Testis (tissue), 2 donors: ENCODE measurements around the gene RAB27B.

Experiments
- CTCF ChIP-seq, 3 experiments: fragments of 450-650 bp in 2 of 3; fragments of 200-600 bp in 1 of 3; sonication (generic) in 1 of 3; IDR thresholded peaks; one replicate each; pipeline ENCODE4 v1.5.1; 2016 to 2019; ENCODE audit warnings: antibody characterized with exemption in 3 of 3, mild to moderate bottlenecking in 2 of 3, moderate library complexity in 1 of 3
- POLR2A ChIP-seq: fragments of 450-650 bp; IDR thresholded peaks from one replicate; pipeline ENCODE4 v1.6.1; 2017; ENCODE audit warnings: antibody characterized with exemption, mild to moderate bottlenecking, moderate library complexity

- TF ChIP-seq CTCF (IDR thresholded peaks at IDR 0.05) (no peak), POLR2A (no peak)
Observed at GRCh38 chr18:54916507-54916906, 88.2 kb downstream of the RAB27B start.
